CD4-positive, alpha-beta T cell treated with Interleukin-12 subunit alpha and Interleukin-12 subunit beta, for 1 hour (primary cell): Measurements from ENCODE around the gene RPUSD4.

Experiments
- DNase-seq: peaks from one replicate; pipeline ENCODE4 v3.0.0-alpha.2; 2020

The RPUSD4 gene

GRCh38 chr11:126155402-126156187, 55.9 kb downstream of the RPUSD4 start:
- no peak for DNase-seq

GRCh38 chr11:126154691-126155090, 56.8 kb downstream of the RPUSD4 start:
- no peak for DNase-seq

GRCh38 chr11:126153972-126154371, 57.5 kb downstream of the RPUSD4 start:
- no peak for DNase-seq

GRCh38 chr11:126153006-126153405, 58.4 kb downstream of the RPUSD4 start:
- no peak for DNase-seq

- DNase-seq = no peak
Measured at GRCh38 chr11:126152586-126152985, 58.9 kb downstream of the RPUSD4 start.

- no peak for DNase-seq
Measured at GRCh38 chr11:126152152-126152551, 59.3 kb downstream of the RPUSD4 start.
